Glomerular endothelial cell (primary cell): ENCODE measurements around the gene ITGA2. TPM values are rescaled to one million over a fixed set of nuclear protein-coding genes. Genes with fewer than 3 reads are reported as not detected.

Experiments used
- DNase-seq: peaks from one replicate; pipeline ENCODE4 v3.0.0-alpha.2; 2011; ENCODE audit warnings: low read depth, low spot score; ENCODE audit errors: extremely low read depth
- total RNA-seq: library from RNA; depleted of rRNA; stranded (reverse); fragments of >200 nt; gene quantifications from 2 replicates; pipeline ENCODE4 v1.2.3, GENCODE V29; 2015

Gene ITGA2
- total RNA-seq, 1 donor from 2014 or later = 50.5 TPM

- DNase-seq = no peak
Observed at GRCh38 chr5:53130266-53130665, 141.1 kb downstream of the ITGA2 start.

GRCh38 chr5:53133020-53133419, 143.9 kb downstream of the ITGA2 start:
- no peak for DNase-seq

Other genes with a start within 250 kb of the ITGA2 start
- 51.2 and 61.0 TPM in 2 replicates for gene ITGA1, start 201.4 kb upstream of the ITGA2 start, total RNA-seq
- 16.2 and 31.1 TPM in 2 replicates for gene PELO, start 201.4 kb upstream of the ITGA2 start, total RNA-seq
- gene MOCS2, start 120.4 kb downstream of the ITGA2 start, total RNA-seq = 29.6 and 38.0 TPM in 2 replicates